HG03135 (cell line): Measurements from ENCODE around the gene SEC16A.

Source experiments
- ATAC-seq: cut with Tn5 transposase; IDR thresholded peaks from one replicate; pipeline ENCODE4 v1.9.1; 2021; ENCODE audit warnings: mild to moderate bottlenecking, moderate library complexity; ENCODE audit not compliant: unreplicated experiment

SEC16A gene, protein sequence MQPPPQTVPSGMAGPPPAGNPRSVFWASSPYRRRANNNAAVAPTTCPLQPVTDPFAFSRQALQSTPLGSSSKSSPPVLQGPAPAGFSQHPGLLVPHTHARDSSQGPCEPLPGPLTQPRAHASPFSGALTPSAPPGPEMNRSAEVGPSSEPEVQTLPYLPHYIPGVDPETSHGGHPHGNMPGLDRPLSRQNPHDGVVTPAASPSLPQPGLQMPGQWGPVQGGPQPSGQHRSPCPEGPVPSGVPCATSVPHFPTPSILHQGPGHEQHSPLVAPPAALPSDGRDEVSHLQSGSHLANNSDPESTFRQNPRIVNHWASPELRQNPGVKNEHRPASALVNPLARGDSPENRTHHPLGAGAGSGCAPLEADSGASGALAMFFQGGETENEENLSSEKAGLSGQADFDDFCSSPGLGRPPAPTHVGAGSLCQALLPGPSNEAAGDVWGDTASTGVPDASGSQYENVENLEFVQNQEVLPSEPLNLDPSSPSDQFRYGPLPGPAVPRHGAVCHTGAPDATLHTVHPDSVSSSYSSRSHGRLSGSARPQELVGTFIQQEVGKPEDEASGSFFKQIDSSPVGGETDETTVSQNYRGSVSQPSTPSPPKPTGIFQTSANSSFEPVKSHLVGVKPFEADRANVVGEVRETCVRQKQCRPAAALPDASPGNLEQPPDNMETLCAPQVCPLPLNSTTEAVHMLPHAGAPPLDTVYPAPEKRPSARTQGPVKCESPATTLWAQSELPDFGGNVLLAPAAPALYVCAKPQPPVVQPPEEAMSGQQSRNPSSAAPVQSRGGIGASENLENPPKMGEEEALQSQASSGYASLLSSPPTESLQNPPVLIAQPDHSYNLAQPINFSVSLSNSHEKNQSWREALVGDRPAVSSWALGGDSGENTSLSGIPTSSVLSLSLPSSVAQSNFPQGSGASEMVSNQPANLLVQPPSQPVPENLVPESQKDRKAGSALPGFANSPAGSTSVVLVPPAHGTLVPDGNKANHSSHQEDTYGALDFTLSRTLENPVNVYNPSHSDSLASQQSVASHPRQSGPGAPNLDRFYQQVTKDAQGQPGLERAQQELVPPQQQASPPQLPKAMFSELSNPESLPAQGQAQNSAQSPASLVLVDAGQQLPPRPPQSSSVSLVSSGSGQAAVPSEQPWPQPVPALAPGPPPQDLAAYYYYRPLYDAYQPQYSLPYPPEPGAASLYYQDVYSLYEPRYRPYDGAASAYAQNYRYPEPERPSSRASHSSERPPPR (N-terminal part only)

GRCh38 chr9:136482793-136483588, at the start of gene SEC16A:
Gene SEC16A (minus strand): TSS chr9:136483040. CDS start chr9:136477615, 5,425 bp downstream.
- peak; percentile 52 for ATAC-seq

- no peak for ATAC-seq
Observed at GRCh38 chr9:136531904-136532798, 49.3 kb upstream of the SEC16A start.

DNA sequence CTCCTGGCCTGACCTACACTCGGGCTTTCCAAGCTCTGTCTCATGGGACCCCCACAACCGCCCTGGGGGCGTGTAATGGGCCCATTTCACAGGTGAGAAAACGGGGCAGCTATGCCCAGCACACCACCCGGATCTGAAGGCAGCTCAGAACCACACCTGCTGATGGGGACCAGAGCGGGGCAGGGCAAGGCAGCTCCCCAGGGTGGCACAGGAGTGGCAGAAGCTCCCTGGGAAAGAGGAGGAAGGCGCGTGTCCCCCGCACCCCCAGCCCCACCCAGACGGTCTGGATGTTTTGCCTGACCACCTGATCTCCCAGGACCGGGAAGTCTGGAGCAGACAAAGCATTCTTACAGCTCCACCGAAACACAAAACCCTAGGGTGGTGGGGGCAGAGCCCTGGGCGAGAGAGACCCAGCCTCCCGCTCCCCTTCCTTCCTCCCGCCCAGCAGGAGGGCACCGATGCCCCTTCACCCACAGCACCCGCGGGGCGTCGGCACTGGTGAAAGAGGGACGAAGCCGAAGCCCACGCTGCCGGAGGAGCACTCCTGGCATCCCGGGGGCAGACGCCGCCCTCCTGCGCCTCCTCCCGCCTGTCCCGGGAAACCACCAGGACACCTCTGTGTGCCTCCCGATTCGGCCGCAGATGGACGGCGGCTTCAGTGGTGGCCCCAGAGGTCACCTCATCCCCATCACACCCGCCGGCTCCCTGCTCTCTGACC, 48.5 kb upstream of the SEC16A start:
- no peak for ATAC-seq

DNA sequence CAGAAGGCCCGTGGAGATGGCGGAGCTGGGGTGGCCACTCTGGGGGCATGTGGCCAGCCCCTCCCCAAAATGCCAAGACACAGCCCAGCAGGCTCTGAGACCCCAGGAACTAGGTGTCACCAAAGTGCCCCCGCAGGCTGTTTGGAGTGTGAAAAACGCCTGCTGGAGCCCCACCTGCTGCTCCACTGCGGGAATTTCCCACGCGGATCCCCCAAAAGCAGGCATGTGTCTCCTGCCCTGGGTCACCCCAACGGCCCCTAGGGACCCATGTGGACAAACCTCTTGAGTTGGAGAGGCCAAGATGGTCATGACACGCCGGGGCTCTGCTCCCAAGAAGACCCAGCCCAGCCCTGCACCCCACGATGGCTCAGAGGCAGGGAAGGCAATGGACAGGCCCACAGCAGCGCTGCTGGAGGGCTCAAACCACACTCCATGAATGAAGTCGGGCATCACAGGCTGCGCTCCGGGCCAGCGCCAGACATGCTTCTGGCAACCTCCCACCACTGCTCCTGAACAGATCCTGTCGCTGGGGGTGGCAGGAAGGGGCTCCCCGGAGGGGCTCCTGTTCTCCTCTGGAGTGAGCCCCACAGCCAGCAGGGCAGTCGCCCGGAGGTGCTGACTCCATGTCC, 47.7 kb upstream of the SEC16A start:
- no peak for ATAC-seq

DNA sequence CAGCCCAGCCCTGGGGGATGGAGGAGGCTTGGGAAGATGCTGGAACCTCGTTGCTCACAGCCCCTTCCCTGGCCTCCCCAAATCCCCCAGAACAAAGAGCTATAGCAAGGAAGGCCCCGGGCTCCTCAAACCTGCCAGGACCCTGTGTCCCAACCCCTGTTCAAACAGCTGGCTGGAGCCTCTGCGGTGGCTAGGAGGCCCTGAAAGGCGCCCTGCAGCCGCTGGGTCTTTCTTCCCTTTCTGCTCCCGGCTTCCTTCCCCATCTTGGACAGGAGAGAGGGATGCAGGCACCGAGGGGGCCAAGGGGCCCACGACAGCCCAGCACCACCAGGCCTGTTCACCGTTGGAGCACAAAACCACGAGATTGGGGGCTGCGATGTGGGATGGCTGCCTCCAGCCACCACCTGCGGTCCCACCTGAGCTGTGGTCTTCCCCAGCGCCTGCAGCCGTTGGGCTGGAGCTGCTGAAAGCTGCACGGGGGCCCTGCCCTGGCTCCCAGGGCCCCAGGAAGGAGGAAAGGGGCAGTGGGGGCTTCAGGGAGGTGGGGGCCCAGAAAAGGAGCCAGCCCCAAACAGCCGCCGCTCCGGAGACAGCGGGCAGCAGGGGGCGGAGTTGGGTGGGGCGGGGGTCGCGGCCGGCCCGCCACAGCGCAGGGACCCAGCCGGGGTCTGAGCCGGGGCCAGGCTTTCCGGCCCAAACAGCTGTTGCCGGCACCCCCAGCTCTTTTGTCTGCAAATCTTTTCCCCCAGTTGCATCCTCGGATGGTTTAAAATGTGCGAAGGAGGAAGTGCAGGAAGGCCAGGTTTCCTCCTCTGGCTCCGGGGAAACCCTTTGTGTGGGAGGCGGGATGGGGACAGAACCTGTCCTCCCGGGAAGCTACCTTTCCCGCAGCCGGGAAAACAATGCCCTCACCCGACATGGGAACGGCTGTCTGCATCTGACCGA, 46.9 kb upstream of the SEC16A start:
- ATAC-seq: no peak

- ATAC-seq: no peak
Observed at GRCh38 chr9:136528716-136529341, 46.0 kb upstream of the SEC16A start.

DNA sequence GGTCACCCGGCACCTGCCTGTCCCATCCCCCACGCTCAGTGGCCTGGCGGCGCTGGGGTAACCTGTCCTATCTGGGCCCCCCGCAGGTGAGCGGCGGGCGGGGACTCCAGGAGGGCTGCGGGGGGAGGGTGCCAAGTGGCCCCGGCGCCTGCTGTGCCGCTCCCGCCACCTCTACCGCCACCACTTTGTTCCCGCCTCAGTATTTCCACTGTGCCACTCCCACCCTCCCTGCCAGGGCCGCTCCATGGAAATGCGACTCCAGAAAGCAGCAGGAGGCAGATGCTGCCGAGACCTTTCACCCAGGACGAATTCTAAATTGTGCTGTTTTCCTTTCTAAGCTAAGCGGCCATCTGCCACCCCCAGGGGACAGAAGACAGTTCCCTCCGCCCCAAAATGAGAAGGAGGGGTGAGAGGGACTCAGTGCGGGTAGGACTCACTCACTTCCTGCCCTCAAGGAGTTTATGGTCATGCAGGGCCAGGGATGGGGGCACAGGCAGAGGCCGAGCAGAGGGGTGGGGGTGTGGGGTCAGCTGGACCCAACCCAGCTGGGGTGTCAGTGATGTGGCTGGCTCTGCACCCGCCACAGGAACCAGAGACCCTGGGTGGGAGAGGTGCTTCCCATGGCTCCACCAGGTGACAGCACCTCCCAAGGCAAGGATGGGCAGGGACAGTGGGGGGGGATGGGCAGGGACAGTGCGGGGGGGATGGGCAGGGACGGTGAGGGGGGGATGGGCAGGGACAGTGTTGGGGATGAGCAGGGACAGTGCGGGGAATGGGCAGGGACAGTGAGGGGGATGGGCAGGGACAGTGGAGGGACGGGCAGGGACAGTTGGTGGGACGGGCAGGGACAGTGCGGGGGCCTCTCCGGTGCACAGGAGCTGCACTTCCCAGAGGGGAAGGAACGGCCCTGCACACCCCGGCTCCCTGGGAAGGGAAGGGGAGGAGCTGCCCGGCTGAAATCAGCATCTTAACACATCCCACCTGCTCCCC, 45.2 kb upstream of the SEC16A start:
- ATAC-seq: no peak

GRCh38 chr9:136527131-136527530, 44.3 kb upstream of the SEC16A start:
- ATAC-seq: no peak

GRCh38 chr9:136526625-136527066, 43.8 kb upstream of the SEC16A start:
- no peak for ATAC-seq

DNA sequence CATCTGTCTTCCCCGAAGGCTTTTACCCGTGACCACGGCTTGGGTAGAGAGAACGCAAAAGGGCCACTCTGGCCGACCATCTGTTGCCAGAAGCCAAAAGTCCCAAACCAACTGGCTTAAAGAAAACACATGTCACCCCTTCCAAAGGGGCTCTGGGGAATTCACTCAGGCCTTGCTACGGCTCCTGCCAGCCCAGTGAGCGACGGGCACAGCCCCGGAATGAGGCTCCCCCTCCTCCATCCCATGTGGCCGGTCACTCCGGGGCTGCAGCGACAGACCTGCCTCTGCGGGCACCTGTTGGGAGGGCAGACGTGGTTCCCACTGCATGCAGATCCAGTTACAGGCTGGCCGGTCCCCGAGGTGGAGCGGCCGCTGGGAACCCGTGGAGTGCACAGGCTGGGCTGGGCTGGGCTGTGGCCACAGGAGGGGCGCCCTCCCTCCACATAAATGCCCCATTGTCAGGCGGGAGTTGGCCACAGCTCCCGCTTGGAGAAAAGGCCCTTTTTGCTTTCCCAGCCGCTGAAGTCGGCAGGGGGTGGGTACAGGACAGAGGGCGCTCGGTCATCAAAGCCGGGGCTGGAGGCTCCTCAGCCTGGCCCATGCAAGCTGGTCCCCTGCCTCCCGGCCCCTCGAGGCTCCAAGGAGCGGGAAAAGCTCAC, 43.1 kb upstream of the SEC16A start:
- no peak for ATAC-seq

DNA sequence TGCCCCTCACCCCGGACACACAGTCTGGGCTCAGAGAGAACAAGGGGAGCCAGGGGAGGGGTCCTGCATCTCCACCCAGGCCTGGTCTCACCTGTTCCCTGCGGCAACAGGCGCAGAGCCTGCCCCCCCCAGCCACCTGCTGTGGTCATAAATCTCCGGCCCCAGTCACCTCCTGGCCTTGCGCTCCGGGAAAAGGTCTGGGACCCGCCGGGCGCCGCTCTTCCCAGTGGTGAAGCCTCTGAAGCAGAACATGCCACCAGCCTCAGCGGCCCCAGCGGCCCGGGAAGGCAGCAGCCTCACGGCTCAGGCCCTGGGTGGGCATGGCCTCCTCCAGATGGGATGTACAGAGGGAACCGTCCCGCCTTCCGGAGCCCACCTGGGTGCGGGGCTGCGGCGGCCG, 42.4 kb upstream of the SEC16A start:
- no peak for ATAC-seq

DNA sequence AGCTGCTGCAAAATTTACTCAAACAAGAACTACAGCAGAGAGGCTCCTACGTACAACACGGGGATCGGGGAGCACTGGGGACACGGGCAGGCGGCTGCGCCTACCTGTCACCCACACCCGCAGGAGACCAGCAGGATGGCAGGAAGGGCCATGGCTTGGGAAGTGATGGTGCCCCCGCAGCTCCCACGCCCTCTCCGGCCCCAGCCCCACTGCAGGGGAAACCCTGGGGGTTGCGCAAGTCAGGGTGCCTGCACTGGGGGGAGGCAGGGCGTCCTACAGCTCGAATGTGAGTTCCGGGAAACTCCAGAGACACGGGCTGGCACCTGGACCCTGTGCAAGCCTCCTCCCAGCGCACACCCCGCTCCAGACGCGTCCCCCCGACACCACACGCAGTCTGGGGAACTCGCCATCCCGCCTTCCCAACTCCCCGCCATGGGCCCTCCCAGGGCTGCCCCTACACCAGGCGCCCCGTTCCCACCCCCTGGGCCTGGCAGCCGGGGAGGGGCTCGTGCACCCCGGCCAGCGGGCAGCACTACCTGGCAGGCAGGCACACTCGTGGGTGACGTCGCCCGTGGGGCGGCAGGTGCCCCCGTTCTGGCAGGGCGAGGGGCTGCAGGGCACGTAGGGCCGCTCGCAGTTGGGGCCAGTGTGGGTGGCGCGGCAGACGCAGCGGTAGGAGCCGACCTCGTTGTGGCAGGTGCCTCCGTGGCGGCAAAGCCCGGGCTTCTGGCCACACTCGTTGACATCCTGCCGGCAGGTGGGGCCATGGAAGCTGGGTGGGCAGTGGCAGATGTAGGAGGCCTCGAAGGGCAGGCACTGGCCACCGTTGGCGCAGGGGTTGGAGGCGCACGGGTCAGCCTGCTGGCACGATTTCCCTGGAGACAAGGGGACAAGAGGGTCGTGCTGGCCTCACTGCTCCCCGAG, 39.7 kb upstream of the SEC16A start:
- ATAC-seq: no peak

GRCh38 chr9:136521537-136521936, 38.7 kb upstream of the SEC16A start:
- no peak for ATAC-seq

DNA sequence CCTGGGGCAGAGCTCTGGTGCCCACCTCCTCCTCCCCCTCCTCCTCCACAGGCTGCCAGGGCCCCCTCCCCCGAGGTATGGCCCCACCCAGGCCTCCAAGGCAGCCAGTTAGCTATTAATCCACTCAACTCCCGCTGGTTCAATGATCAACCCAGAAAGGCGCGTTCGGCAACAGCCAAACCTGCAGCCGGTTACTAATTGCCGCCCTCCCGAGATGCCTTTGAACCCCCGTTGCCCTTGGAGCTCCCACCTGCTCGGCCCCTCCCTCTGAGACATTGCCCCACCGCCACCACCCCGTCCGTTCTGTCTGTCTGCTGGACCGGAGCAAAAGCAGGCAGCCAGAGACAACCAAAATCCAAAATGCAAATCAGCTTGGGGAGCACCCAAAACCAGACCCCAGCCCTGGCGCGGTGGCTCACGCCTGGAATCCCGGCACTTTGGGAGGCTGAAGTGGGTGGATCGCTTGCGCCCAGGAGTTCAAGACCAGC, 37.3 kb upstream of the SEC16A start:
- no peak for ATAC-seq
